ENCODE results near the gene NF2.

NF2 gene

DNA sequence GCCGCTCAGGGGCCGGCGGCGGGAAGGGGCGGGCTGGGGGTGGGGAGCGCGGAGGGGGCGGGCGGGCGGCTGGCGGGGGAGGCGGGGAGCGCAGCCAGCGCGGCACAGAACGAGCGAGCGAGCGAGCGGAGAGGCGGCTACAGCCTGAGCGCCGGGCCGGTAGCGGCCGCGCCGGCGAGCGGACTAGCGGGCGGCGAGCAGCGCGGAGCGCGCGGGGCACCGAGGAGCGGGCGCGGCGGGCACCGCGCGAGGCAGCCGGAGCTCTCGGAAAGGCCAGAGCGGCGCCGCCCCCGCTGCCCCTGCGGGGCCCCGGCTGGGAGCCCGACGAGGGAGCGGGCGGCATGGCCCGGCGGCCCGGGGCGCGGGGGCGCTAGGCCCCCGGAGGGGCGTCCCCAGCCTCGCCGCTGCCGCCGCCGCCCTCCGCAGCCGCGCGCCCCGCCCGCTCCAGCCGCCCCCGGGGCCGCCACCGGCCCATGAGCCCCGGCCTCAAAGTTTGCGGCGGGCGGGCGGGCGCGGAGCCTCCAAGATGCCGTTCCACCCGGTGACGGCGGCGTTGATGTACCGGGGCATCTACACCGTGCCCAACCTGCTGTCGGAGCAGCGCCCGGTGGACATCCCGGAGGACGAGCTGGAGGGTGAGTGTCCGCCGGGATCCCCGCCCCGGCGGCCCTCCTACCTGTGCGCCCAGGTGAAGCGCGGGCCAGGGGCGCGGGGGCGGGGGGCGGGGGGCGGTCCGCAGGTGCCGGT, 116.6 kb downstream of the NF2 start, which contains the start of gene CABP7:
Gene CABP7 (plus strand): TSS at position 105 of the 747 bp plus-strand sequence. CDS start 422 bp downstream, at position 527.
- no peak for DNase-seq (ENCODE audit: low spot score)

- DNase-seq (ENCODE audit: low spot score): no peak
Observed at GRCh38 chr22:29720811-29721323, 117.4 kb downstream of the NF2 start.

GRCh38 chr22:29722151-29722550, 118.7 kb downstream of the NF2 start:
- no peak for DNase-seq (ENCODE audit: low spot score)

- DNase-seq (ENCODE audit: low spot score): no peak
Observed at GRCh38 chr22:29722587-29722986, 119.2 kb downstream of the NF2 start.

GRCh38 chr22:29723766-29724165, 120.3 kb downstream of the NF2 start:
- DNase-seq (ENCODE audit: low spot score): no peak

- no peak for DNase-seq (ENCODE audit: low spot score)
Observed at GRCh38 chr22:29724843-29725242, 121.4 kb downstream of the NF2 start.

- DNase-seq (ENCODE audit: low spot score): no peak
Observed at GRCh38 chr22:29726106-29726505, 122.7 kb downstream of the NF2 start.

DNA sequence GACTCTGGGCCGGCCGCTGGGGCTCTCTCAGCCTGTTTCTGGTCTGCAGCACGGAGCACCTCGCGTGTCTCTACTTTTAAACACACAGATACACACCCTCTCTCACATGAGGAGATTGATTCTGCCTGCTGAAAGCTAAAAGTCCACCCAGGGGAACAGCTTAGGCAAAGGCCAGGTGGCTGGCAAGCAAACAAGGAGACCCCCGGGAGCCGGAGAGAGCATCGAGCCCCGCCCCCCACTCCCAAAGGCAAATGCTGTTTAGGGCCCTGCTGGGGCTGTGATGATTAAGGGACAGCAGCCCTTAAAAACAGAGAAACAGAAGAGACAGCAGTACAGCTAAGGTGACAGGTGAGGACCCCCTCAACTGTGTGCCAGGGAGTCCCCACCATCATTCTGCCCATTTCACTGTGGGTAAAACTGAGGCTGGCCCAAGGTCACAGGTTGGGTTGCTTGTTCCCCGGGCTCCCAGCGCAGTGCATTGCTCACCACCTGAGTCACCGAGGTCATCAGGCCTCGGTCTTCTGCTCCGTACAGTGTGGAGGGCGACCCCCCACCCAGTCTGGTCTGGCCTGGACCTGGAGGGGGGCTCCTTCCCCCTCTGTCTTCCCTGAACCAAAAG, 123.2 kb downstream of the NF2 start:
- no peak for DNase-seq (ENCODE audit: low spot score)

DNA sequence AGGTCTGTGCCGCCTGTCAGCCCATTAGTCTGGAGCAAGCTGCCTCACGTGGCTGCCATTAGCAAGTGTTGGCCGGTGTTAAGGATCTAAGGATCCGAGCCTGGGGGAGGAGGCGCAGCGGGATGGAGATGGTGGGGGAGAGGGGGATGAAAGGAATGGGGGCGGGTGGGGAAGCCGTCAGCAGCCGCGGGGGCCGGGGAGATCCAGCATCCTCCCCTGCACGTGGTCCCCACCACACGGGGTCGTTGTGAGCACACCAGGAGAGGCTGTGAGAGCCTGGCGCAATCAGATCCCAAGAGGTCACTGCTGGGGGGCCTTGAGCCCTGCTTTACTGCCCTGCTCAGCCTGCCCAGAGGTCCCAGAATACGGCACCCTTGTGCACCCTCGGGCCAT, 123.7 kb downstream of the NF2 start:
- DNase-seq (ENCODE audit: low spot score): peak; percentile 66

- no peak for DNase-seq (ENCODE audit: low spot score)
Observed at GRCh38 chr22:29729161-29729560, 125.7 kb downstream of the NF2 start.

DNA sequence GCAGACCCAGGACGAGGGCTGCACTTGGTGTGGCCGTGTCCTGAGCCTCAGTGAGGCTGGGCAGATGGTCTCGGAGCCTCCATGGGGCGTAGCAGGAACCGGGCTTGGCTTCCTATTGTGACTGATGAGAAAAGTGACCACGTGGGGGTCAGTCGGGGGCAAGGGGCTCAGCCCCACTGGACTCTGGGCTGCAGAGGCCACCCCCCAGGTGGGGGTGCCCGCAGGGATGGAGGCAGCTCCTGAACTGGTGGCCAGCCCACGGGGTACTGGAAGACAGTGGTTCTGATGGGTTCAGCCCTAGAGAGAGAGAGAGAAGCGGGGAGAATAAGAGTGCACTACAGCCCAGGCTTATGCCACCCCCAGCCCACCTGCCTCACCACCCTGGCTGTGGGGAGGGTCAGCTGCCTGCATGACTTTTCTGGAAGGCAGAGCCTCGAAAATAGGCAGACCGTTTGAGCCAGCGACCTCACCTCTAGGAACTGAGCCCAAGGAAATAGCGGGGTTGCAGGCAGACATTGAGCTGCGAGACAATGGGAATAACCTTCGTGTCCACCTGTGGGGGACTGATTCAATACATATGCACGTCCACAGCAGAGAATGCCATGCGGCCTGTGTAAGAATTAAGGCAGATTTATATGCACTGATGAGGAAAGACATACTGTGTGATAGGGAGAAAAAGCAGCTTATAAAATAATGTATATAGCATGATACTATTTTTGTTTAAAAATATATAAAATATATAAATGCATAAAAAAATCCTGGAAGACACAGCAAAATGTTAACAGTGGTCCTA, 127.8 kb downstream of the NF2 start:
- DNase-seq (ENCODE audit: low spot score): no peak

- DNase-seq (ENCODE audit: low spot score): no peak
Observed at GRCh38 chr22:29732883-29733282, 129.4 kb downstream of the NF2 start.

DNA sequence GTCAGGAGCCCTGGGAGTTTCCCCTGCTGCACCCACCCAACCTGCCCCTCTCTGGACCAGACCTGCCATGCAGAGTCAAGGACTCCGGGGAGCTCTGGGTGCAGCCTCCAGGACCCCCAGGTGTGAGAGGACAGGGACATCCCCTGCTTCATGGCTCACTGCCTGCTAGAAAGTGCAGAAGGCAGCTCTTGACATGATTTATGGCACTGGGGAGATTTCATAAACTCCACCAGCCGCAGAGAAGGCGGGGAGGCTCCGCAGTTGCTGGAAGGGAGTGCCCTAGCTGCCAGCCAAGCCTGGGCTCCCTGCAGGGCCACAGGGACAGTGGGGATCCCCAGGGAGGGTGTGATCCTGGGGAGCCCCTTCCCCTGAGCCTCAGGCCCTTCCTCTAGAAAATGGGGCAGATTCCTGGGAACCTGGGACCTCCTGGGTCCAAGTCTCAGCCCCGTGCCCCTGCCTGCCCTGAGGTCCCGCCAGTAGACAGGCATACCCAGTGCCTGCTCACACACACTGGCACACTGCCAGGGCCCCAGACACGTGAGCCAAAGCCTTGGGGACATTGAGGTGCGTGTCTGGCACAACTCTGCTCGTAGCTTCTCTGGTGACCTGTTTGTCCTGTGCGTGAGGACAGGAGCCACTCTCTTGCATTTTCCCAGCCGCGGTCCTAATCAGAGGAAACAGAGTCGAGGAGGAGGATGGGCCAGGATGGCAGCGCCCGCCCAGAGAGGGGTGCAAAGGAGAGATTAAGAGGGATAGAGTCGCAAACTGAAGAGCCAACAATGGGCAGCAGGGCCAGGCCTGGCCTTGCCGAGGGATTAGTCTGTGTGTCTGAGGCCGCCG, 130.1 kb downstream of the NF2 start:
- peak; percentile 46 for DNase-seq (ENCODE audit: low spot score)

DNA sequence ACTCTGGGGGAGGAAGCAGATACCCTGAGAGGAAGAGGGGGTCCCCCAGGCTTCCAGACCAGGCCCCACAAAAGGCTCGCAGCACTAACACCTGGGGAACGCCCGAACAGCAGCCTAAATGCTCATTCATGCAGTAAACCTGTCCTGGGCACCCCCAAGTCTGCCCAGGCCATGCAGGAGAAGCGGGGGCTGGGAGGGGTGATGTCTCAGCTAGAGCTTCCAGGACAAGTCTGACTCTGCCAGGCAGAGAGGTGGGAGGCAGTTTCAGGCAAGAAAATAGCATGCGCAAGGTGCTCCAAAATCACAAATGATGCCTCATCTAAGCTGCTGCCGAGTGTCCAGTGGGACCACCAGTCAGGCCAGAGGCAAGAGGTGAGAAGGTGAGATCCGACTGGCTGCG, 131.0 kb downstream of the NF2 start:
- DNase-seq (ENCODE audit: low spot score): no peak

DNA sequence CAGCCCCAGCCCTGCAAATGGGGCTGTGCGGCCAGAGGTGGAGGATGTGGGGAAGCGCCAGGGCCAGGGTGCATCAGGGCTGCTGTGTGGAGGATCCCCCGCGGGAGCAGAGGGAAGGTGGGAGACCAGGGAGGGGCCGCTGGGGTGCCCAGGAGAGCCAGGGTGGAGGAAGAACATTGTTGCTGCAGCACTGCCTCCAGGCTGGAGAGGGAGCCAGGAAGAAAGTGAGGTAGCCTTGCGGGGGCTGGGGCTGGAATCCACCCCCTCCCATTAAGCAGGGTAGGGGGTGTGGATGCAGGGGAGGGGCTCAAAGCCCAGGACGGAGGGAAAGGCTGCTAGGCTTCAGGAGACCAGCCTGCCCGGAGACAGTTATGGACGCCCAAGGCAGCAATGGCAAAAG, 131.4 kb downstream of the NF2 start:
- no peak for DNase-seq (ENCODE audit: low spot score)

DNA sequence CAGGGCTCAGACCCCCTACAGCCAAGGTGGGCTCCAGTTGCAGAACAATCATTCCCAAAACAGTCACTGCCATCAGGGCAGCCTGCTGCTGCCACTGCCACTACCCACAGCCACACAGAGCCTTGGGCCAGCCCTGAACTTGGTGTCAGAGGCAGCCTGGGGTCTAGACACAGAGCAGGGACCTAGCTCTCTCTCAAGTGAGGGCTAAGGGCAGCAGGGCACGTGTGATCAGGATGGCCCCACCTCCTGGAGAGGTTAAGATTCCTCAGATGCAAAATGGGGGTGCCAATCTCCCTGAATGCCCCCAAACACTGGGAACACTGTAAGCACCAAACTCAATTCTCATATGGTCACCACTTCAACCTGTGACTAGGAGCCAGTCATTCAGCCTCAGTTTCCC, 132.0 kb downstream of the NF2 start:
- no peak for DNase-seq (ENCODE audit: low spot score)

DNA sequence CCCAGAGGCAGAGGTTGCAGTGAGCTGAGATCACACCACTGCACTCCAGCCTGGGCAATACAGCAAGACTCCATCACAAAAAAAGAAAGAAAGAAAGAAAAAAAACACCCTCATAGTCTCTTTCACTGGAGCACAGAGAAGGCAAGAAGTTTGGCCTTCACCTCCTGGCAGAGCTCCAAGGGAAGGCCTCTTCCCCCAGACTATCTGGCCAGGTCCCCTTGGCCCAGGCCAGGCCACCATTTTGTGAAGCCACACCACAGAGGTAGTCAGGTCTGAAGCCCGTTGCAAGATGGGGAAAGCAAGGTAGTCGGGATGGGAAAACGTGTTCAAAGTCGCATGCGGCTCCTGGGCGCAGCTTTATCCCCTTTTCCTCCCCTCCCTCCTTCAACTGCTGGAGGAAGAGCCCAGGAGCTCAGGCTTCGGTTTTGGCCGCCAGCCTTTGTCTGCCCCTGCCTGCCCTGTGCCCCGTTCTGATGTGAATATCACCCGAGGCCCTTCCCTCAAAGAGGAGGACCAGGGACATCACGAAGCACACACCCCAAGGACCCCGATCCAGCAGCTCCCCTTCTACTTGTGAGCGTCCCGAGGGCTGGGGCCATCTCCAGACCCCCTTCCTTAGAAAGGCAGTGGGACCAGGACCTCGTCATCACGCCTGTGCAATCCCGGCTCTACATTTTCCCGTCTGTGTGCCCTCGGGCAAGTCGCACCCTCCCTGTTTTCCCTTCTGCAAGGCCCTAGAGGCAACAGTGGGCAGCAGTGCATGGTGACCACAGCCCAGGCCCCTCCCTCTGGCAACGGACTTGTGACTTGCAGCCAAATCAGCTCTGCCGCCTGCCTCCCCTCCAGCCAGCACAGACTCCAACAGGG, 134.1 kb downstream of the NF2 start:
- no peak for DNase-seq (ENCODE audit: low spot score)

- DNase-seq (ENCODE audit: low spot score): no peak
Observed at GRCh38 chr22:29738118-29738815, 134.8 kb downstream of the NF2 start.

DNA sequence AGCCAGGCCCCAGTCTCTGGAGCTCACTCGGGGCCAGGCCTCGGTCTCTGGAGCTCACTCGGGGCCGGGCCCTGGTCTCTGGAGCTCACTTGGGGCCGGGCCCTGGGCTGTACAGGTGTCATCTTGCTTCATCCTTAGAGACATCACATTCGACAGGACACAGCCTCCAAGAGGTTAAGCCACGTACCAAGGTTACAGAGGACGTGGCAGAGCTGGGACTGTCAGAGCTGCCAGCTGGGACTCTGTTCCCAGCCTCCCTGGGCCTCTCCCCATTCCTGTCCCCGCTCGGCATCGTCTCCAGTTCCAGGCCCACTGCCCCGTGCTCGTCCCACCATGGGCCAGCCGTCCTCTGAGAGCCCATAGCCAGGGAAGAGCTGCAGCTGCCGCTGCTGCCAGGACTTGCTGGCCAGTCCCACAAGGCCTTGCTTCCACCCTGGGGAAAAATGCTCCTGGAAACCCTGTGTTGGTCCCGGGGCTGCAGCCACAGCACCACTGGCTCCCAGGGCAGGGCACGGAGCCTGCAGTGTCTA, 136.0 kb downstream of the NF2 start:
- DNase-seq (ENCODE audit: low spot score): no peak

DNA sequence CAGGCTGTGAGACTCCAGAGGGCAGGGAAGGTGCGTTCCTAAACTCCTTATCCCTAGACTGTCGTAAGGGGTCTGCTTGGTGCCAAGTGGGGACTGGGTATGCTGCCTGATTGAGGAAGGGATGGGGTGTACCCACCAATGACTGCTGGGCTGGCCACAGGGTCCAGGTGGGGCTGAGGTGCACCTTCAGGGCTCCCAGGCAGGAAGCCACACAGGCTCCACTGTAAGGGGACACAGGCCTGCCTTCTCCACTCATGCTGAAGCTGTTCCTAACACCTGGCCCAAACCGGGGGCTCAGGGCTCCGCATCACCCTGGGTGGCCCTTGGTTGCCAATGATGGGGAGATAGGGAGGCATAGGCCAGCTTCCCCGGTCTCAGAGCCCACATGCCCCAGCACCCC, 136.8 kb downstream of the NF2 start:
- no peak for DNase-seq (ENCODE audit: low spot score)
